Cardiac fibroblast (primary cell): ENCODE measurements around the gene MAIP1.

Source experiments
- DNase-seq, 2 donors: peaks; one replicate each; pipeline versions ENCODE4 v3.0.0 to v3.0.0-alpha.2; 2010; ENCODE audit warnings: low read depth in 2 of 2
- H3K4me3 ChIP-seq, 2 donors: replicated peaks in 1 of 2; 1 replicate in 1 of 2; 2 replicates in 1 of 2; pipeline ENCODE4 v1.5.1; 2011; ENCODE audit warnings: low read depth in 2 of 2, low read length in 2 of 2, mild to moderate bottlenecking in 2 of 2, moderate library complexity in 1 of 2
- TF ChIP-seq, protein P1 (sequence below): IDR thresholded peaks from one replicate; pipeline ENCODE4 v1.5.1; 2011; ENCODE audit warnings: low read depth, mild to moderate bottlenecking, low read length, inconsistent platforms

The MAIP1 gene

DNA sequence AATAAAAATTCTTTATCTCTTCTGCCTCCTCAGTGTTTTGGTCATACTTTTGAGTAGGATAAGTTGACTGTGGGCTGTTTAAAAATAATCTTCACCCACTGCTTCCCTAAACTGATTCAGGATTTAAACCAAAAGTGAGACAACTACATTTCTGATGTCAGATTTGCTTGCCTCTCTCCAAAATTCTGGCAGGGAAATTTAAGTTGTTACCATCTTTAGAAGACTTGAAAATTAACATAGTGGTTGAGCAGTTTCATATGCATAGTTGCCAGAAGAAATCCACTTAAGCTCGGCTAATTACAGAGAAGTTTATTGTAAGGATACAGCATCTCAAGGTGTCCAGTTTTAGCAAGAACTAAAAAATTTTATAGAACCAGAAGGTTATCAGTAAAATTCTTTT, 57.0 kb downstream of the MAIP1 start:
- H3K4me3 ChIP-seq = no peak overlapping the region
- DNase-seq = no peak
- TF ChIP-seq, protein P1, sequence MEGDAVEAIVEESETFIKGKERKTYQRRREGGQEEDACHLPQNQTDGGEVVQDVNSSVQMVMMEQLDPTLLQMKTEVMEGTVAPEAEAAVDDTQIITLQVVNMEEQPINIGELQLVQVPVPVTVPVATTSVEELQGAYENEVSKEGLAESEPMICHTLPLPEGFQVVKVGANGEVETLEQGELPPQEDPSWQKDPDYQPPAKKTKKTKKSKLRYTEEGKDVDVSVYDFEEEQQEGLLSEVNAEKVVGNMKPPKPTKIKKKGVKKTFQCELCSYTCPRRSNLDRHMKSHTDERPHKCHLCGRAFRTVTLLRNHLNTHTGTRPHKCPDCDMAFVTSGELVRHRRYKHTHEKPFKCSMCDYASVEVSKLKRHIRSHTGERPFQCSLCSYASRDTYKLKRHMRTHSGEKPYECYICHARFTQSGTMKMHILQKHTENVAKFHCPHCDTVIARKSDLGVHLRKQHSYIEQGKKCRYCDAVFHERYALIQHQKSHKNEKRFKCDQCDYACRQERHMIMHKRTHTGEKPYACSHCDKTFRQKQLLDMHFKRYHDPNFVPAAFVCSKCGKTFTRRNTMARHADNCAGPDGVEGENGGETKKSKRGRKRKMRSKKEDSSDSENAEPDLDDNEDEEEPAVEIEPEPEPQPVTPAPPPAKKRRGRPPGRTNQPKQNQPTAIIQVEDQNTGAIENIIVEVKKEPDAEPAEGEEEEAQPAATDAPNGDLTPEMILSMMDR = no peak
